Common myeloid progenitor, CD34-positive (primary cell): ENCODE data around the gene SIX2.

Experiments
- CTCF ChIA-PET: fragments of 350-600 bp; sonication (Branson Sonifier 250); formaldehyde crosslinking; loops from one replicate; lab custom pipeline; 2021; ENCODE audit warnings: antibody characterized with exemption; lab: Charles Lee
- POLR2A ChIA-PET: fragments of 350-600 bp; sonication (Branson Sonifier 250); formaldehyde crosslinking; loops from one replicate; lab custom pipeline; 2021; ENCODE audit warnings: antibody characterized with exemption; lab: Charles Lee
- DNase-seq, 3 donors: peaks; one replicate each; pipeline versions ENCODE4 v3.0.0 to v3.0.0-alpha.2; 2013
- H3K27ac ChIP-seq, 2 experiments: 1 replicate in 1 of 2; 2 replicates in 1 of 2; pipeline ENCODE4 v1.7.0; 2013; ENCODE audit warnings: inconsistent platforms in 2 of 2, low read length in 2 of 2, mild to moderate bottlenecking in 2 of 2, low read depth in 1 of 2, moderate library complexity in 1 of 2; ENCODE audit not compliant: severe bottlenecking in 2 of 2, insufficient read depth in 1 of 2, poor library complexity in 1 of 2
- H3K27me3 ChIP-seq, 5 experiments: replicated peaks in 2 of 5; 1 replicate in 3 of 5; 2 replicates in 2 of 5; pipeline versions ENCODE4 v1.6.1 to v1.7.0; 2013; ENCODE audit warnings: low read length in 4 of 5, mild to moderate bottlenecking in 2 of 5, moderate library complexity in 2 of 5, inconsistent platforms in 1 of 5; ENCODE audit not compliant: insufficient read depth in 5 of 5, control insufficient read depth in 4 of 5
- H3K36me3 ChIP-seq, 4 experiments: 1 replicate in 2 of 4; 2 replicates in 2 of 4; pipeline versions ENCODE4 v1.6.1 to v1.7.0; 2013; ENCODE audit warnings: low read length in 3 of 4, control low read depth in 1 of 4, mild to moderate bottlenecking in 1 of 4; ENCODE audit not compliant: control insufficient read depth in 4 of 4, insufficient read depth in 4 of 4
- H3K4me1 ChIP-seq, 4 experiments: 1 replicate in 3 of 4; 2 replicates in 1 of 4; pipeline versions ENCODE4 v1.6.1 to v1.7.1; 2013; ENCODE audit warnings: low read length in 3 of 4, mild to moderate bottlenecking in 3 of 4, control low read depth in 1 of 4, inconsistent platforms in 1 of 4, moderate library complexity in 1 of 4; ENCODE audit not compliant: control insufficient read depth in 4 of 4, insufficient read depth in 4 of 4; ENCODE audit errors: control extremely low read depth in 1 of 4
- H3K4me3 ChIP-seq, 7 experiments: 1 replicate in 4 of 7; 2 replicates in 3 of 7; pipeline versions ENCODE4 v1.5.1 to v1.7.0; 2013; ENCODE audit warnings: mild to moderate bottlenecking in 7 of 7, low read length in 6 of 7, moderate library complexity in 6 of 7, inconsistent platforms in 2 of 7, low read depth in 2 of 7, control low read depth in 1 of 7; ENCODE audit not compliant: insufficient read depth in 4 of 7, control insufficient read depth in 1 of 7; ENCODE audit errors: extremely low read depth in 1 of 7
- H3K9me3 ChIP-seq, 5 experiments: 1 replicate in 4 of 5; 2 replicates in 1 of 5; pipeline versions ENCODE4 v1.6.1 to v1.7.1; 2013; ENCODE audit warnings: low read length in 4 of 5, mild to moderate bottlenecking in 2 of 5, inconsistent platforms in 1 of 5, low read depth in 1 of 5, moderate library complexity in 1 of 5; ENCODE audit not compliant: control insufficient read depth in 4 of 5, insufficient read depth in 2 of 5; ENCODE audit errors: control extremely low read depth in 1 of 5
- WGBS: methylation state at CpG from one replicate; pipeline ENCODE4 v1.1.5; 2013; ENCODE audit not compliant: insufficient coverage; 5-methylcytosine and 5-hydroxymethylcytosine counted together

Gene SIX2

GRCh38 chr2:44970846-44971450 is 38.3 kb downstream of the SIX2 start:
- CTCF ChIA-PET, result interaction anchor here (2.1 to 2.4 kb wide), 3 partner anchors 13 to 523 kb away, joined by 7 to 17 read pairs (median 10); no protein-coding TSS in a partner anchor
- no peak overlapping the region for H3K27ac ChIP-seq
- no peaks in the 10 kb centered on the region for H3K36me3 ChIP-seq
- peaks cover 0 to 9% (median 2%) of the 10 kb centered on the region in 4 experiments for H3K4me1 ChIP-seq
- DNase-seq, result no peak
- no peaks in the 10 kb centered on the region for H3K9me3 ChIP-seq
- 97% methylated on average over 15 of the region's 15 CpGs for WGBS
- H3K4me3 ChIP-seq, result no peak overlapping the region
- H3K27me3 ChIP-seq, result peaks cover 0 to 6% (median 3%) of the 10 kb centered on the region in 5 experiments
- POLR2A ChIA-PET, result no interaction called here

DNA sequence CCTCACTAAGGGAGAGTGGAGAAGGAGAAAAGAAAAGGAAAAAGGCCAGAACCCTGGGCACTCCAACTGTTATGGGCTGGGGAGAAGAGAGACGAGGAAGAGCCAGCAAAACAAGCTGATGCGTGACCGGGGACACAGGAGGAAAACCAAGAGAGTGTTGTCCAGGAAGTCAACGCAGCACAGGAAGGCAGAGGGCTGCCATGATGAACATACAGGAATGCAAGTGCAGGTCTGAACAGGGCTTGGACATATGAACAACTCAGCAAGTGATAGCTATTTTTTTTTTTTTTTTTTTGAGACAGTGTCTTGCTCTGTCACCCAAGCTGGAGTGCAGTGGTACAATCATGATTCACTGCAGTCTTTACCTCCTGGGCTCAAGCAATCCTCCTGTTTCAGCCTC is 39.3 kb downstream of the SIX2 start:
- Histone ChIP-seq H3K4me3 (no peak overlapping the region), H3K27me3 (peaks cover 0 to 12% (median 7%) of the 10 kb centered on the region in 5 experiments), H3K36me3 (no peaks in the 10 kb centered on the region), H3K27ac (no peak overlapping the region), H3K4me1 (peaks cover 0 to 9% (median 2%) of the 10 kb centered on the region in 4 experiments), H3K9me3 (no peaks in the 10 kb centered on the region)
- POLR2A ChIA-PET, result no interaction called here
- no peak for DNase-seq
- 98% methylated on average over 4 of the region's 4 CpGs for WGBS
- CTCF ChIA-PET, result interaction anchor here (0.7 to 2.4 kb wide), 6 partner anchors 12 to 524 kb away, joined by 3 to 17 read pairs (median 5); no protein-coding TSS in a partner anchor

- ChIA-PET POLR2A (no interaction called here), CTCF (interaction anchor here (1.2 to 1.3 kb wide), 3 partner anchors 12 to 16 kb away, joined by 3 to 7 read pairs (median 4); no protein-coding TSS in a partner anchor)
- WGBS, result 94% methylated on average over 4 of the region's 5 CpGs
- Histone ChIP-seq H3K27ac (no peak overlapping the region), H3K4me3 (no peak overlapping the region), H3K4me1 (peaks cover 0 to 3% (median 1%) of the 10 kb centered on the region in 4 experiments), H3K9me3 (no peaks in the 10 kb centered on the region), H3K36me3 (no peaks in the 10 kb centered on the region), H3K27me3 (peaks cover 0 to 23% (median 10%) of the 10 kb centered on the region in 5 experiments)
- DNase-seq, result no peak
Measured at GRCh38 chr2:44967727-44968432, 41.4 kb downstream of the SIX2 start.

DNA sequence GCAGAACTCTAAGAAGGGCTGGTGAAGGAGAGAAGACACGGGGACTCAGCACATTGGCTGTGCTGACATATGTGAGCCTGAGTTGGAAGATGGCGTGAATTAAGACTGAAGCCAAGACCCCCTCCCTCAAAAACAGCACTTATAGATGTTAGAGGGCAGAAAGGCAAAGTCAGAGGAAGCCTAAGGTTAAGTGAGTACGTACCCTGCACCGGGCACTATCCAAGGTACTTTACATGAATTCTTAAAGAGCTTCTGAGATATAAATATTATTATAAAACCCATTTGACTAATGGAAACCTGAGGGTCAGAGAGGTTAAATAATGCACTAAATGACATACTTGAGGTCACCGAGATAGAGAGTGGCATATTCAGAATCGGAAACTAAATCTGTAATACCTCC is 42.2 kb downstream of the SIX2 start:
- Histone ChIP-seq H3K4me3 (no peak overlapping the region), H3K9me3 (no peaks in the 10 kb centered on the region), H3K27ac (no peak overlapping the region), H3K27me3 (peaks cover 0 to 31% (median 10%) of the 10 kb centered on the region in 5 experiments), H3K36me3 (no peaks in the 10 kb centered on the region), H3K4me1 (peaks cover 0 to 3% (median 0%) of the 10 kb centered on the region in 4 experiments)
- POLR2A ChIA-PET, result no interaction called here
- CTCF ChIA-PET, result interaction anchor here (1.2 kb wide), 1 partner anchor 17 kb away, joined by 3 read pairs; no protein-coding TSS in a partner anchor
- 50% methylated on average over 2 of the region's 6 CpGs for WGBS
- no peak for DNase-seq

DNA sequence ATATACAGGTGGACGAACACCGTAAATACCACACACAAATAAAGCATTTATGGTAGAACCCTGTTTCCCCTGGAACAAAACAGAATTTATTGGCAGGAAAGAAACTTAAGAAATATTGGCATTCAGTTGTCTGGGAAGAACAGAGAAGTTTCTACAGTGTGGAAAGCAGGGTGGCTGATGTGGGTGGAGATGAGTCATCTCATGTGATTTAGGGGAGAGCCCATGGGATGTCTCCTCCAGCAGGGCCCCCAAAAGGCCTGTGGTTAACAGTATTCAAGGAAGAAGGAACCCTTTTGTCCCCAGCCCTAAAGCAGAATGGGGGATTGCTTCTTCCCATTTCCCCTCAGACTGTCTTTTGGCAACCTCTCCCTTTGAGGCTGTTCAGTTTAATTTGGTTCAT is 43.6 kb downstream of the SIX2 start:
- Histone ChIP-seq H3K27me3 (peaks cover 0 to 37% (median 10%) of the 10 kb centered on the region in 5 experiments), H3K4me1 (peaks cover 0 to 3% (median 0%) of the 10 kb centered on the region in 4 experiments), H3K9me3 (no peaks in the 10 kb centered on the region), H3K4me3 (no peak overlapping the region), H3K36me3 (no peaks in the 10 kb centered on the region), H3K27ac (no peak overlapping the region)
- ChIA-PET CTCF (interaction anchor here (0.9 to 2.2 kb wide), 3 partner anchors 8 to 528 kb away, joined by 3 to 10 read pairs (median 5); no protein-coding TSS in a partner anchor), POLR2A (no interaction called here)
- WGBS, result no CpG with 5 or more reads among the region's 2 CpGs
- DNase-seq, result peak in 1 of 3 donors; percentile 35

DNA sequence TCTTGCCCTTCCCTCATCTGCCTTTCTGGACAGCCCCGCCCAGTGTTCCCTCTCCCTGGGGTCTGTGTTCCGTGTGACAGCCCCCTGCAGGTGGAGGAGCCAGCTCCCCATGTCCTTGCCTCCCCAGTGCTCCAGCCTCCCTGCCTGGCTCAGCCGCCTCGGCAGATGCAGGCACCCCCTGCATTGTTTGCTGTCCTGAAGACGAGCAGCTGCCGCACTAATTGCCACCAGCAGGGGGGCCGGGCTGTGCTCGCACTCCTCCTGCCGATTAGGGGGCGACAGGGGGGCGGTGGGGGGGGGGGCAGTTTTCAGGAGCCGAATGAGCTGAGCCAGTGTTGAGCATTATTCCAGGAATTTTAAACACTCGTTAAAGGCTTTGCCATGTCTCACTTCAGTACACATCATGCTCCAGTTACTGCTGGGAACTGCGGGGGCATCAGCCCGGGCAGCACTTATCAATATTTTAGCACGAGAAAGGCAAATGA is 44.5 kb downstream of the SIX2 start:
- WGBS, result 30% methylated on average over 14 of the region's 16 CpGs
- peak in 2 of 3 donors; percentile 40 to 45 for DNase-seq
- Histone ChIP-seq H3K4me1 (peaks cover 0 to 3% (median 0%) of the 10 kb centered on the region in 4 experiments), H3K9me3 (no peaks in the 10 kb centered on the region), H3K27ac (no peak overlapping the region), H3K36me3 (no peaks in the 10 kb centered on the region), H3K4me3 (no peak overlapping the region), H3K27me3 (peaks cover 0 to 40% (median 13%) of the 10 kb centered on the region in 5 experiments)
- ChIA-PET POLR2A (interaction anchor here (1.2 kb wide), 1 partner anchor 8 kb away, joined by 3 read pairs; no protein-coding TSS in a partner anchor), CTCF (interaction anchor here (0.9 to 2.2 kb wide), 4 partner anchors 9 to 529 kb away, joined by 3 to 10 read pairs (median 4); no protein-coding TSS in a partner anchor)
